ENCODE measurements around the gene IFIT2.
"Not testable (repeated sequence)": the region's sequence is repeated elsewhere in the genome, so short reads cannot be mapped to it uniquely, and the experiment has no call there.

Gene IFIT2

DNA sequence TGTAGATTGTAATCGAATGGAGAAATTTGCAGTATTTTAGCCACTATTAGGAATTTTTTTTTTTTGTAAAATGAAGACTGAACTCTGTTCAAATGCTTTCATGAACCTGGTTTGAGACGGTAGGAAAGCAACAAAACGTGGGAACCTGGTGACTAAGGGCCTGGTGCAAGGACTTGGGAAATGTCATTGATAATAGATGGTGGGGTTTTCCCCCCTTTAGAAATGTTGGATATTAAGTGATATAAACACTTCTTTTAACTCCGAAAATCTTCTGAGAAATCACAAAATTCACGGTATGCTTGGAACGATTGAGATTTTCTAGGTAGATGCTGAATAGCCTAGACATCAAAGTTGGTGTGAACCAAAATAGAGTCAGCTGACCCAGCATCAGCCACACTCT, 6.4 kb downstream of the IFIT2 start:
- DNase-seq (ENCODE audit: low read depth): no peak

DNA sequence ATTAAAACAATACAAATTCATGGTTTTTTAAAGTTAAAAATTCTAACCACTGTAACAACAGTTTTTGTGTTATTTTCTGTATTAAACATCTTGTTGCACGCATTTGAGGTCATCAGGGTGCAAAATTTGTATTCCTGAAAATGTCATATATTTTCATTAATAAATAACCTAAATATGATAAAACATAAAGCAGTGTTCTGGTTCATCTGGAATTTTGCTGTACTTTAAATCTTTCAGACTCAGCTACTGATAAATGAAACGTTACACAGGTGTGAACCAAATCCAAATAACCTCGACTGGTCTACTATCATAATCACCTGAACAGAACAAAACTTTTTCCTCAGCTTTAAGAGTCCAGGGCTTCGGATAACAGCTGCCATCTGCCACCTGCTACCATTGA, 6.9 kb downstream of the IFIT2 start:
- no peak for DNase-seq (ENCODE audit: low read depth)

DNA sequence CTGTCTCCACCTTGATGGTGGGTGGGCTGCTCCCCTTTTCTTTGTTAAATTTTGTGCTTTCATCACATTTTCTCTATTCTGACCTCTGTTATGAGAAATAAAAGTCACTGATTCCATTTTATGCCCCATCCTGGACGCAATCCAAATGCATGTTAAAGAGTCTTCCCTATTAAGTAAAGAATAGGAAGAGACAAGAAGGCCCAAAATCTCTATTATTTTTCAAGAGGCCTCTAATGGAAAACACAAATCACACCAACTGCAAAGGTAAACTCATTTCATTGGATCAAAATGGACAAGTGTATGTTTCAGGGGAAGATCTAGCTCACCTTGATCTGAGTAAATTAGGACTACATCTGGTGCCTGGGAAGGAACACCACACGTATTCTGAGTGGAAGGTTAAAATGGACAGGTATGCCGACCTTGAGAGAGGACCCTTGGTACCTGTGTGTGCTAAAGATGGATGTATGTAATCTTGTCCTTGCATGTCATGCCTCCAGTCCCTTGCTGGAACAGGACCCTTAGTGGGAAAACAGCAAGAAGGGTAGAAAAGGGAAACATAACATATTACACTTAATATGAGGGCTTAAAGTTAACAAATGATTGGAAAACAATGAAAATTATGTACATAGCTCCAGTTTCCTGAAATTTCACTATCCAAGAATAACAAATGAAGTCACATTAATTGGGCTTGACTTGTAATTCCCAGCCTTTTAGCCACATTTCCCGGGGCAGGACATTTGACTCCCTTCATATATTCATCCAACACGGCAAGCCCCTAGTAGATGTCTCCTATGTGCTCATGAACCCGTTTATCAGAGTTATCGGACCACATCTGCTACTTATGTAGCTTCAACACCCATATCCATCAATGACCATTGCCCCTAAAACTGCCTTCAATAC, 7.6 kb downstream of the IFIT2 start:
- DNase-seq (ENCODE audit: low read depth): no peak

DNA sequence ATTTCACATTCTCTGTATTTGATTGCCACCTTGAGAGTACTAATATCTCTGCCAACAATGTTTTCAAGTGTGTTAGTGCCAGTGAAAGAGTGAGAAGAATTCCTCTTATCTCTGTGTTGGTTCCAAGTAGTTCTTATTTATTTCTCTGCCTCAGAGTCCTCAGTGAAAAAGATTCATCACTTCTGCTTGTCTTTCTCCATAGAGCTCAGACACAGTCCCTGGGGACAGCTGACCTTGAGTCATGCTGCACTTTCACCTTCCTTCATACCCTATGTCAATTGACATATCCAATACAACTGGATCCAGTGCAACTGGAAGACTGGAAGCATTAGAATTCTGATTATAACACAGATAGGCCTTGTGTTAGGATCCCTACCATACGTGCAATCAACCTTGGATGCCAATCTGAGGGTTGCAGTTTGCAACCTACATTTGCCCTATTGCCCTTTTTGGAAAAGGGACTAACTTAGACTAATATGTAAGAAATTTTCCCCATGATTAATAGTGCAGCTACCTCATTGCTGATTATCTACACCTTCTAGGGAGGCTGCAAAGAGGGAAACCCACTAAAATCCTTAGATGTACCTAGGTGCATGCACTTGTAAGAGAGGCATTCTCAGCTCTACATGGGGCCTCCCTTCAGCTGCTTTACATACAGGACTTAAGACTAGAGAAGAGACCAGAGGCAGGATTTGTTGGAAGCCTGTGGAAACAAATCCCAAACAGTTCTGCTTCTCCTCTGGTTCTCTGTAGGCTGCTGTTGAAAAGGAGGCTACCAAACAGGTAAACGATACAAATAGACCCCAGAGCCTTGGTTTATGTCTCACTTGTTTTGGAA, 8.4 kb downstream of the IFIT2 start:
- DNase-seq (ENCODE audit: low read depth): no peak

DNA sequence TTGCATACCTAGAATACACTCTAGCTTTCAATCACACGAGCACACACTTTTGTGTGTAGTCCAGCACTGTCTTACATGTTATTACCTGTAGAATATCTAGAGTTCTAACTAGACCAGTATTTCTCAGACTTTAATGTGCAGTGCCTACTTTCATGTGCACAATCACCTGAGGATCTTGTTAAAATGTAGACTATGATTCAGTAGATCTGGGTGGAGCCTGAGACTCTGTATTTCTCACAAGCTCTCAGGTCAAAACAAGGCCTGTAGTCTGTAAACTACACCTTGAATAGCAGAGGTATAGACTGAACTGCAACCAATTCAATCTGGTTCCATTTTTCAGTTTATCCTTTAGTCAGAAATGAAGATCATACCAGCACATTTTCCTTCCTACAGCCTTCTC, 11.1 kb downstream of the IFIT2 start:
- no peak for DNase-seq (ENCODE audit: low read depth)

DNA sequence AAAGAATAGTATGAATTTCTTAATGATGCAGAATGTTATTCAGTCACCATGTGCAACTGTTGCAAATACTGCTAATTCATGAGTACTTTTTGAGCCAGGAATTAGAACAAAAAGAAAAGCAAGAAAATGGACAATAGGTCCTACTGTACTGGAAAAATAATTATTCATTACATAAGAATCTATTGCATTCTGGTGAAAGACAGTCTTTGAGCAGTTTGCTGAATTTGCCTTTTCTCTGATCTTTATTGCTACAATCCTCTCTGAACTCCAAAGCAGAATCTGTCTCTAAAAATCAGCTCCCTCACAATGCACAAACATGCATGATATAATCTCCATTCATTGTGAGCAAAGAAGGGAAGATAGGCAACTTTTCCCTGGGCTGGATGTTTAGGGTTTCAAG, 12.8 kb downstream of the IFIT2 start:
- DNase-seq (ENCODE audit: low read depth): no peak

DNA sequence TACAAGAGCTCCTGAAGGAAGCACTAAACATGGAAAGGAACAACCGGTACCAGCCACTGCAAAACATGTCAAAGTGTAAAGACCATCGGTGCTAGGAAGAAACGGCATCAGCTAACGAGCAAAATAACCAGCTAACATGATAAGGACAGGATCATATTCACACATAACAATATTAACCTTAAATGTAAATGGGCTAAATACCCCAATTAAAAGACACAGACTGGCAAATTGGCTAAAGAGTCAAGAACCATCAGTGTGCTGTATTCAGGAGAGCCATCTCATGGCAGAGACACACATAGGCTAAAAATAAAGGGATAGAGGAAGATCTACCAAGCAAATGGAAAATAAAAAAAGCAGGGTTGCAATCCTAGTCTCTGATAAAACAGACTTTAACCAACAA, 16.2 kb downstream of the IFIT2 start:
- DNase-seq (ENCODE audit: low read depth): not testable (repeated sequence)

DNA sequence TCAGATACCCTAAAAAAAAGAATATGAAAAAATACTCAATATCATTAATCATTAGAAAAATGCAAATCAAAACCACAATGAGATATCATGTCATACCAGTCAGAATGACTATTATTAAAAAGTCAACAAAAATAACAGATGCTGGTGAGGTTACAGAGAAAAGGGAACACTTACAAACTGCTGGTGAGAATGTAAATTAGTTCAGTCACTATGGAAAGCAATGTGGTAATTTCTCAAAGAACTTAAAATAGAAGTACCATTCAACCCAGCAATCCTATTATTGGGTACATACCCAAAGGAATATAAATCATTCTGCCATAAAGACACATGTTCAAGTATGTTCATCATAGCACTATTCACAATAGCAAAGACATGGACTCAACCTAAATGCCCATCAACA, 23.2 kb downstream of the IFIT2 start:
- DNase-seq (ENCODE audit: low read depth): not testable (repeated sequence)

DNA sequence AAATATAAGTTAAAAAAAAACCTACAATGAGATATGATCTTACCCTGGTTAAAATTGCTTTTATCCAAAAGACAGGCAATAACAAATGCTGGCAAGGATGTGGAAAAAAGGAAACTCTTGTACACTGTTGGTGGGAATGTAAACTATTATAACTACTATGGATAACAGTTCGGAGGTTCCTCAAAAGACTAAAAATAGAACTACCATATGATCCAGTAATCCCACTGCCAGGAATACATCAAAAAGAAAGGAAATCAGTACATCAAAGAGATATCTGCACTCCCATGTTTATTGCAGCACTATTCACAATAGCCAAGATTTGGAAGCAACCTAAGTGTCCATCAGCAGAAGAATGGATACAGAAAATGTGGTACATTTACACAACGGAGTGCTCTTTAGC, 24.0 kb downstream of the IFIT2 start:
- not testable (repeated sequence) for DNase-seq (ENCODE audit: low read depth)

DNA sequence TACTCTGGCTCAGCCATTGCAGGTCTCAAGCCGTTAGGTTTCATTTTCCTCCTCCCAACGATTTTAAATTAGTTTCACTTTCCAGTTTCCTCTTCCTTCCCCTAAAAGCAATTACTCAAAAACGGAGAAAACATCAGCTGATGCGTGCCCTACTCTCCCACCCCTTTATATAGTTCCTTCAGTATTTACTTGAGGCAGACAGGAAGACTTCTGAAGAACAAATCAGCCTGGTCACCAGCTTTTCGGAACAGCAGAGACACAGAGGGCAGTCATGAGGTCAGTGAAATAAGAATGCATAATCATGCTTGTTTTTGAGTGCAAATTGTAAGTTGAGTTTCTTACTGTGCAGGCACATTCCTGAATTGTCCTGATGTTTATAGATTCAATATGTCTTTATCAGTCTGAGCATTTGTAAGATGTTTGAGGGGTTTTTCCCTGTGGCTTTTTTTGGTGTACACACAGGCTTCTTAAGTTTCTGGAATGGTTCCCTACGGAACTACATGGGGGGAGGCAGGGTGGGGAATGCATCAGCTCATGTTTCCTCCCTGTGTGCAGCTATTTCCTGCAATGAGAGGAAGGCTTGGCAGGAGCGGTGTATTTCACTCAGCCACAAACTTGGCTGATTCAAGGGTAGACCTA, 26.1 kb downstream of the IFIT2 start, which contains the start of gene IFIT3:
IFIT3 (plus strand) TSS at position 195 of the 639 bp plus-strand sequence; CDS start at position 272, 77 bp downstream.
- DNase-seq (ENCODE audit: low read depth): peak; percentile 88

DNA sequence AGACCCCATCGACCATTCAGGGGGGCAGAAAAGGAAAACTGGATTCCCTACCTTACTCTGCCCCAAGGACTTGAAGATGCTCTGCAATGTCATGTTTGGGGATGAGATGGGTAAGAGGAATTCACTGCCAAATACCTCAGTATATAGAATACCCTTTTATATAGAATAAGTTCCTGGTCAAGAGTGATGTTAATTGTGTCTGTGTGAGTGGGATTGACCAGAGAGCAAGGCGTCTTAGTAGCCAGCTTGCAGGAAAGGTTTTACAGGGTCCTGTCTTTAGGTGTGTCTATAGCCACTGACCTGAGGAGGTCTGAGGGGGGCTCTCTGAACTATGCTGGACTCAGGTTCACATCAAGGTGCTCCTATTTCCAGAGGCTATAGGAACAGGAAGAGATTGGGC, 27.3 kb downstream of the IFIT2 start:
- DNase-seq (ENCODE audit: low read depth): no peak

DNA sequence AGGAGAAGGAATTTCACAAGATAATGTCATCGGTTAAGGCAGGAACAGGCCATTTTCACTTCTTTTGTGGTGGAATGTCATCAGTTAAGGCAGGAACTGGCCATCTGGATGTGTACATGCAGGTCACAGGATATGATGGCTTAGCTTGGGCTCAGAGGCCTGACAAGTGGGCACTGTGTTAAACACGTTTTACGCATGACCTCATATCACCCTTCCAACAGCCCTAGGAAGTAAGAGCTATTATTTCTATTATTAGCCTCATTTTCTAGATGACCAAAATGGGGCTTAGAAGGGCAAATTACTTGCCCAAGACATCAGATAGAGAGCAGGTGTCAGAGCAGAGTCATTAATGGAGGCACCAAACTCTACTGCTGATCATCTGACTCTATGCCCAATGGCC, 28.2 kb downstream of the IFIT2 start:
- not testable (repeated sequence) for DNase-seq (ENCODE audit: low read depth)

DNA sequence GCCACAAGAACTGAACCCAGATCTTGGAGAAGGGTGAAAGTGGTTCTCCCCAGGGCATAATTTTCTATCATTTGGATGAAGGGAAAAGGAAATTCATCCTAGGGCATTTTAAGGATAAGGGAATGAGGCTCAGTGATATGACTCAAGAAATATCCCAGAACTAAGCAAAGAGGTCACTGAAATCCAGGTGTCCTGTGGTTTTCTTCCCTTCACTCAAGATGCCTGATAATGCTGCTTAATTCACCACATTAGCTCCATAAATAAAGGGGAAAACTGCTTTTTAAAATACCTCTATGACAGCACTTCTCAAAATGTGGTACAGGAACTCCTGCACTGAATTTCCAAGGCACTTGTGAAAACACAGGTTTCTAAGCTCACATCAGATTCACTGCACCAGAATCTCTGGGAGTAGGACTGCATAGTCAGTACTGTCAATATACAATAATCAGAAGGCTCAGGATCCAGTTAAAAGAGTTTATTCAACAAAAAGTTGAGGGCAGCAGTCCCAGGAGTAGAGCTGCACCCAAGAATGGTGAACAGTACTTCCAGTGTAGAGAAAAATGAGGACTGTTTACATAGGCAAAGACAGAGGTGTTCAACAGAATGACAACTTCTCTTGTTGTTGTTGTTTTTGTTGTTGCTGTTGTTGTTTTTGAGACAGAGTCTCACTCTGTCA, 28.8 kb downstream of the IFIT2 start:
- no peak for DNase-seq (ENCODE audit: low read depth)

DNA sequence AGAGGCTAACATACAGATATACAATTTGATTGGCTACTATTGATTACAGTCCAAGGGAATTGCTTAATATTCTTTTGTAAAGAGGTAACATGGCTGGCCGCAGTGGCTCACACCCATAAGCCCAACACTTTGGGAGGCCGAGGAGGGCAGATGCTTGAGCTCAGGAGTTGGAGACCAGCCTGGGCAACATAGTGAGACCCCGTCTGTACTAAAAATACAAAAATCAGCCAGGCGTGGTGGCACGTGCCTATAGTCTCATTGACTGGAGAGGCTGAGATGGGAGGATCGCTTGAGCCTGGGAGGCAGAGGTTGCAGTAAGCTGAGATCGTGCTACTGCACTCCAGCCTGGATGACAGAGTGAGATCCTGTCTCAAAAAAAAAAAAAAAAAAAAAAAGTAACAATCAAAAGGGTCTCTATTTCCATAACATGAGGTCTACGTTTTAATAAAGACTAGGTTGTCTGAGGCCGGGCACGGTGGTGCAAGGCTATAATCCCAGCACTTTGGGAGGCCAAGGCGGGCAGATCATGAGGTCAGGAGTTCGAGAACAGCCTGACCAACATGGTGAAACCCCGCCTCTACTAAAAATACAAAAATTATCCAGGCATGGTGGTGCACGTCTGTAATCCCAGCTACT, 29.8 kb downstream of the IFIT2 start:
- not testable (repeated sequence) for DNase-seq (ENCODE audit: low read depth)

DNA sequence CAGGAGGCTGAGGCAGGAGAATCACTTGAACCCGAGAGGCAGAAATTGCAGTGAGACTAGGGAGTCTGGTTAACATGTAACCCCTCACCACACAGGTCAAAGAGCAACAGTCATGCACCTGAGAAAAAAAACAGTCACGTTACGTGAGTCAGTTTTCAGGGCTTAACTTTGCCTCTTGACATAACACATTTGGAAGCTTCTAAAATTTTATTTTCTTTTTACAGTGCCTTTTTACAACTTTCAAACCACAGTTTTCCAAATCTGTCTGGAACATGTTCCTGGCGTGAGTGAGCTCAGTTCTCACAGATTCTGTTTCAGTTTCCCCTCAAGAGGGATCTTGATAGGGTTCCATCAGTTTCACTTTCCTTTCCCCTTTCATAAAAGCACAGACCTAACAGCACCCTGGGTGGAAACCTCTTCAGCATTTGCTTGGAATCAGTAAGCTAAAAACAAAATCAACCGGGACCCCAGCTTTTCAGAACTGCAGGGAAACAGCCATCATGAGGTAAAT, 30.3 kb downstream of the IFIT2 start:
- DNase-seq (ENCODE audit: low read depth): peak; percentile 71

DNA sequence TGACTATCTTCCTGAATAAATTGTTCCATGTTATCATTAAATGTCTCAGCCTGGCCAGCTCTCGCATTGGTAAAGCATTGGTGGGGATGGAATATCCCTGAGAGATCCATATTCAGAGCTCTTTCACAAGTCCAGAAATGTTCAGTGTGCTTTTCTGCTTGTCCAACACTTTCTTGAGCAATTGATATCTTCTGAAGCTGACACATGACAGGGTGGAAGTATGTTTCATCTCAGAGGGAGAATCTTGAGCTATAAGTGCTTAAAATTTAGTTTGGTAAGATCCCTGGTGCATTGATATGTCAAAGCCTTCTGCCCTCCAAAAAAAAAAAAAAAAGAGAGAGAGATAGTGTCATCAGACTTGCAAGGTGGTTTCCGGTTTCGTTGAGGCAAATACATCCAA, 33.4 kb downstream of the IFIT2 start:
- DNase-seq (ENCODE audit: low read depth): no peak

DNA sequence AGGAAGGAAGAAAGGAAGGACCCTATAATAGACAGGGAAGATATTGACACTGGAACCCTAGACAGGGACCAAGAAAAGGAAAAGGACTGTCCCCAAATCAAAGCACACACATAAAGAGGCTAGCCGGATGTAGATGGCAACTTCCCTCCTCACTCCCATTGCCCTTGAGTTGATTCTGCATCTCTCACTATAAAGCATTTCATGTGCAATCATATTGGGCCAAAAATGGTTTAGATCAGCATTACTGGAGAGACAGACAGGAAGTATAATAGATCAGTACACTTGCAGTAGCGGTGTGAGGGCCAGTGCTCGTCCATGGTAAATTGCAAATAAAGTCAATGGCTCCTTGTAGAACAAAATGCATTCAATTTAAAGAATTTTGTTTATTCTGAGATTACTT, 34.4 kb downstream of the IFIT2 start:
- no peak for DNase-seq (ENCODE audit: low read depth)

DNA sequence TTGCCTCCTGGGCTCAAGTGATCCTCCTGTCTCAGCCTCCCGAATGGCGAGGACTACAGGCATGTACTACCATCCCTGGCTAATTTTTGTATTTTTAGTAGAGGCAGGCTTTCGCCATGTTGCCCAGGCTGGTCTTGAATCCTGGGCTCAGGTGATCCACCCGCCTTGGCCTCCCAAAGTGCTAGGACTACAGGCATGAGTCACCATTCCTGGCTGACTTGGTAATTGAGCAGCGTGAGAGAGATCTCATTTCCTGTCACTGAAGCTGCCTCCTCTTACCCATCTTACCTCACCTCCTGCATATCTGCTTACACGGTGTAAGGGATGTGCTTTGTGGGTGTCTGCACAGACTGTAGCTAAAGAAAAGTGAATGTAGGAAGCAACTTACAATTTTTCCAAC, 35.6 kb downstream of the IFIT2 start:
- peak; percentile 76 for DNase-seq (ENCODE audit: low read depth)

DNA sequence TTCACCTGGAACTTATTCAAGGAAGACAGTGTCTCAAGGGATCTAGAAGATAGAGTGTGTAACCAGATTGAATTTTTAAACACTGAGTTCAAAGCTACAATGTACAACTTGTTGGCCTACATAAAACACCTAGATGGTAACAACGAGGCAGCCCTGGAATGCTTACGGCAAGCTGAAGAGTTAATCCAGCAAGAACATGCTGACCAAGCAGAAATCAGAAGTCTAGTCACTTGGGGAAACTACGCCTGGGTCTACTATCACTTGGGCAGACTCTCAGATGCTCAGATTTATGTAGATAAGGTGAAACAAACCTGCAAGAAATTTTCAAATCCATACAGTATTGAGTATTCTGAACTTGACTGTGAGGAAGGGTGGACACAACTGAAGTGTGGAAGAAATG, 36.9 kb downstream of the IFIT2 start:
- no peak for DNase-seq (ENCODE audit: low read depth)

DNA sequence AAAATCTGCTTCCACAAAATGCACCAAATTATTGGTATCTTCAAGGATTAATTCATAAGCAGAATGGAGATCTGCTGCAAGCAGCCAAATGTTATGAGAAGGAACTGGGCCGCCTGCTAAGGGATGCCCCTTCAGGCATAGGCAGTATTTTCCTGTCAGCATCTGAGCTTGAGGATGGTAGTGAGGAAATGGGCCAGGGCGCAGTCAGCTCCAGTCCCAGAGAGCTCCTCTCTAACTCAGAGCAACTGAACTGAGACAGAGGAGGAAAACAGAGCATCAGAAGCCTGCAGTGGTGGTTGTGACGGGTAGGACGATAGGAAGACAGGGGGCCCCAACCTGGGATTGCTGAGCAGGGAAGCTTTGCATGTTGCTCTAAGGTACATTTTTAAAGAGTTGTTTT, 38.0 kb downstream of the IFIT2 start:
- DNase-seq (ENCODE audit: low read depth): no peak

DNA sequence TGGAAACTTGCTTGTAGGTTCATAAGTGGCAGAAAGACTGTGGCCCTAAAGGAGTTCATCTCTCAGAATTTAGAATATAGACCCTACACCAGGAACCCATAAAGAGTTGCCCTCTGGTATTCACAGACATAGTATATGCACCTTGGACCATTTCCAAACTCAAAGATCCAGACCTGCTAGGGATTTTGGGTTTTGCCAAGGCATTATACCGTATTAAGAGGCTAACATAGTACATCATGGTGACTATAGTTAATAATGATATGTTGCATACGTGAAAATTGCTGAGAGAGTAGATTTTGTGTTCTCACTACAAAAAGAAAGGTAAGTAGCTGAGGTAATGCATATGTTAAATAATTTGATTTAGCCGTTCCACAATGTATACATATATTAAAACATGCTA, 39.8 kb downstream of the IFIT2 start:
- no peak for DNase-seq (ENCODE audit: low read depth)

Measured in amniotic epithelial cell (primary cell).